Peyer's patch (tissue), 4 donors: ENCODE results near the gene HDAC9.

Source experiments
- CTCF ChIP-seq, 6 experiments: fragments of 450-650 bp in 4 of 6; fragments of 200-600 bp in 2 of 6; sonication (generic) in 1 of 6; IDR thresholded peaks; one replicate each; pipeline ENCODE4 v1.5.1; 2017 to 2019; ENCODE audit warnings: antibody characterized with exemption in 6 of 6, mild to moderate bottlenecking in 3 of 6, moderate library complexity in 1 of 6
- POLR2A ChIP-seq, 2 donors: fragments of 450-650 bp; IDR thresholded peaks; one replicate each; pipeline ENCODE4 v1.5.1; 2017; ENCODE audit warnings: antibody characterized with exemption in 2 of 2, mild to moderate bottlenecking in 2 of 2, moderate library complexity in 2 of 2

GRCh38 chr7:18896343-18896975 is 400.9 kb downstream of the HDAC9 start:
- TF ChIP-seq POLR2A (IDR thresholded peaks at IDR 0.05) (no peak), CTCF (IDR thresholded peaks at IDR 0.05) (no peak)
